Measurements from ENCODE around the gene MIEF2. TPM values are rescaled to one million over a fixed set of nuclear protein-coding genes. Genes with fewer than 3 reads are reported as not detected.

Gene MIEF2
- total and polyA plus RNA-seq, 4 donors = 2.4 to 13.1 (median 9.3) TPM

DNA sequence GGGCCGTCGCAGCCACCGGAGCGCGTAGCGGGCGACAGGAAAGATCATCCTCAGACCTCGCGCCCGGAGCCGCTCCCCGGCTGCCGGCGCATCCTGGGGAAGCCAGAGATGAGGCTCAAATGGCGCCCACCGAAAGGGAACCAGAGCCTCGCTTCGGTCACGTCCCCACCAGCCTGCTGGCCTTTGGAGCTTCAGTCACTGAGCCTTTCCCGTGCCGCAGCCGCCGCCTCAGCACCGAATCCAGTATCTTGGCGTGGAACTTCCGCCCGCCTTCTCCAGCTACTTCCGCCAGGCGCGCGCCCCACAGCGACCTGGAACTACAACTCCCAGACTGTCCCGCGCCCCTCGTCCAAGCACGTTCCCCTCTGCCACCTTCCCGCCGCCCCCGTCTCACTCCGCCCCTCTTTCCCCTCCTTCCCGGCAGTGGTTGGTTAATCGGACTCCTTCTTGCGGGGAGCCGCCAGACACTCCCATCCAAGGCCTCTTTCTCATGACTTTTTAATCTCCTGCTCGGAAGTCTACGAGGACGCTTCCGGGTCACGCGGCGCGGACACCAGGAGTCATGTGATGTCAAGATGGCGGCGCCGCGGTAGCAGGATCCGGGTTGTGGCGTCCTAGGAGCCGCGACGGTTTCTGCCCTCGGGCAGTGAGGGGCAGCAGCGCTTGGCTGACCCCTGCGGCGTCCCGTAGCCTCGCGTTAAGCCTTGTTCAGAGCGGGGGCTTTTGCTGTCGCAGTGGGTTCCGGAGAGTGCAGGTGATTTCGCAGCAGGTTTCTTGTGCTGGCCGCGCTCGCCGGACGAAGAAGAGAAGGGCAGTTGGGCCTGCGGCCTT, 54.5 kb downstream of the MIEF2 start, which contains the start of the genes SMCR8 and TOP3A:
TSS of gene SMCR8 (plus strand) at position 563 of the 831 bp plus-strand sequence. CDS start 497 bp downstream, outside the sequence.
TSS of gene TOP3A (minus strand) at position 264 of the 831 bp plus-strand sequence. CDS start at position 48, 216 bp downstream.
- Histone ChIP-seq H3K9me3 (ENCODE audit: control insufficient read depth, low read length) (no peaks in the 10 kb centered on the region), H3K4me1 (ENCODE audit: control insufficient read depth in 1 of 2, insufficient read depth in 2 of 2, low read length in 2 of 2) (no peaks in the 10 kb centered on the region), H3K27me3 (ENCODE audit: control insufficient read depth in 1 of 2, insufficient read depth in 2 of 2, low read length in 1 of 2) (no peaks in the 10 kb centered on the region), H3K27ac (ENCODE audit: low read depth in 1 of 2, low read length in 2 of 2) (peak within 1 kb of the TSS; percentile 12 to 71), H3K4me3 (ENCODE audit: low read length in 2 of 2) (peak within 1 kb of the TSS; percentile 51 to 72), H3K36me3 (ENCODE audit: control insufficient read depth in 1 of 2, insufficient read depth in 2 of 2, low read length in 1 of 2) (no peaks in the 10 kb centered on the region)
- DNase-seq (peak; percentile 99), ATAC-seq (ENCODE audit: low FRiP score) (peak; percentile 99)
- WGBS, 2 donors = 0 to 1% methylated on average over 75 to 78 of the region's 78 CpGs
- intact Hi-C loops (cut with DNase I) = loop anchor here (2.0 to 5.0 kb wide), 2 partner anchors 54 to 58 kb away; partner anchors contain the start of genes FLII (in 1 of the 2) and MIEF2 (in 1 of the 2)

DNA sequence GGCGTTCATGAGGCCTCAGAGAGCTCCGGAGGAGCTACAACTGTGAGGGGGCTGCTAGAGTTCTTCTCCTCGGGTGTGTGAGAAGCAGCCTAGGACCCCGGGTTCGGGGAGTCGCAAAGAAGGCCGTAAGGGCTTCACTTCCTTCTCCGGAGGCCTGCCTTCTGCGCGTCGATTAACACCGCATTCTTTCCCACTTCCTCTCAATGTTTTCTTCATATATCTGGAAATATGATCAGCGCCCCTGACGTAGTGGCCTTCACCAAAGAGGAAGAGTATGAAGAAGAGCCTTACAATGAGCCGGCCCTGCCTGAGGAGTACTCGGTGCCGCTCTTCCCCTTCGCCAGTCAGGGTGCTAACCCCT, 55.1 kb downstream of the MIEF2 start:
- no peaks in the 10 kb centered on the region for H3K9me3 ChIP-seq (ENCODE audit: control insufficient read depth, low read length)
- H3K27me3 ChIP-seq (ENCODE audit: control insufficient read depth in 1 of 2, insufficient read depth in 2 of 2, low read length in 1 of 2) = no peaks in the 10 kb centered on the region
- intact Hi-C loops (cut with DNase I) = loop anchor here in 1 of 2 donors (2.0 kb wide), 1 partner anchor 55 kb away; the partner anchor contains the start of gene MIEF2
- ATAC-seq (ENCODE audit: low FRiP score) (no peak), DNase-seq (peak; percentile 54 to 63)
- H3K36me3 ChIP-seq (ENCODE audit: control insufficient read depth in 1 of 2, insufficient read depth in 2 of 2, low read length in 1 of 2) = no peaks in the 10 kb centered on the region
- WGBS, 2 donors = 10 to 12% methylated on average over 18 of the region's 18 CpGs
- H3K4me3 ChIP-seq (ENCODE audit: low read length in 2 of 2) = peak overlapping the region; percentile 51 to 58
- no peaks in the 10 kb centered on the region for H3K4me1 ChIP-seq (ENCODE audit: control insufficient read depth in 1 of 2, insufficient read depth in 2 of 2, low read length in 2 of 2)
- H3K27ac ChIP-seq (ENCODE audit: low read depth in 1 of 2, low read length in 2 of 2) = peak overlapping the region; percentile 12 to 71

DNA sequence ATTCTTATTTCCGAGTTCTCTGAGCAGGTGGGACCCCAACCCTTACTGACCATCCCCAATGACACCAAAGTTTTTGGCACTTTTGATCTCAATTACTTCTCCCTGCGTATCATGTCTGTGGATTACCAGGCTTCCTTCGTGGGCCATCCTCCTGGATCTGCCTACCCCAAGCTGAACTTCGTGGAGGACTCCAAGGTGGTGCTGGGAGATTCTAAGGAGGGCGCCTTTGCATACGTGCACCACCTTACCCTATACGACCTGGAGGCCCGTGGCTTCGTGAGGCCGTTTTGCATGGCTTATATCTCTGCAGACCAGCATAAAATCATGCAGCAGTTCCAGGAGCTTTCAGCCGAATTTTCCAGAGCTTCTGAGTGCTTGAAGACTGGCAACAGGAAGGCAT, 55.5 kb downstream of the MIEF2 start:
- DNase-seq = peak in 1 of 2 donors; percentile 57
- Histone ChIP-seq H3K4me3 (ENCODE audit: low read length in 2 of 2) (peak overlapping the region in 1 of 2 donors; percentile 58), H3K36me3 (ENCODE audit: control insufficient read depth in 1 of 2, insufficient read depth in 2 of 2, low read length in 1 of 2) (no peaks in the 10 kb centered on the region), H3K4me1 (ENCODE audit: control insufficient read depth in 1 of 2, insufficient read depth in 2 of 2, low read length in 2 of 2) (no peaks in the 10 kb centered on the region), H3K9me3 (ENCODE audit: control insufficient read depth, low read length) (no peaks in the 10 kb centered on the region), H3K27me3 (ENCODE audit: control insufficient read depth in 1 of 2, insufficient read depth in 2 of 2, low read length in 1 of 2) (no peaks in the 10 kb centered on the region), H3K27ac (ENCODE audit: low read depth in 1 of 2, low read length in 2 of 2) (no peak overlapping the region)
- intact Hi-C loops (cut with DNase I) = loop anchor here in 1 of 2 donors (2.0 kb wide), 1 partner anchor 55 kb away; the partner anchor contains the start of gene MIEF2
- no peak for ATAC-seq (ENCODE audit: low FRiP score)
- 71 to 73% methylated on average over 11 of the region's 11 CpGs for WGBS, 2 donors

Other genes with a start within 250 kb of the MIEF2 start
- gene ATPAF2, start 221.5 kb upstream of the MIEF2 start, total RNA-seq = 10 to 100 TPM; 16.3 to 19.9 TPM
- 10 to 100 TPM in 1 of 2 donors, 1 to 10 TPM in 1; 7.1 to 18.4 TPM for gene ATPAF2, start 221.5 kb upstream of the MIEF2 start, polyA plus RNA-seq
- gene GID4, start 221.3 kb upstream of the MIEF2 start, total RNA-seq = 10 to 100 TPM; 11.4 to 14.1 TPM
- 1 to 10 TPM; 7.5 to 8.1 TPM for gene GID4, start 221.3 kb upstream of the MIEF2 start, polyA plus RNA-seq
- gene DRG2, start 172.7 kb upstream of the MIEF2 start, total RNA-seq = 10 to 100 TPM; 28.7 to 33.7 TPM
- 10 to 100 TPM; 16.0 to 52.3 TPM for gene DRG2, start 172.7 kb upstream of the MIEF2 start, polyA plus RNA-seq
- 1 to 10 TPM; 3.1 to 3.4 TPM for gene MYO15A, start 151.9 kb upstream of the MIEF2 start, total RNA-seq
- gene MYO15A, start 151.9 kb upstream of the MIEF2 start, polyA plus RNA-seq = 1 to 10 TPM in 1 of 2 donors, under 1 TPM in 1; 0.25 to 7.5 TPM
- 100 to 1,000 TPM in 1 of 2 donors, 10 to 100 TPM in 1; 91.5 to 114 TPM for gene ALKBH5, start 76.8 kb upstream of the MIEF2 start, total RNA-seq
- gene ALKBH5, start 76.8 kb upstream of the MIEF2 start, polyA plus RNA-seq = 10 to 100 TPM; 33.0 to 40.4 TPM
- gene LLGL1, start 35.0 kb upstream of the MIEF2 start, total RNA-seq = 10 to 100 TPM; 14.1 to 18.9 TPM
- gene LLGL1, start 35.0 kb upstream of the MIEF2 start, polyA plus RNA-seq = 10 to 100 TPM in 1 of 2 donors, 1 to 10 TPM in 1; 4.0 to 12.7 TPM
- 100 to 1,000 TPM; 250 to 299 TPM for gene FLII, start 1.9 kb upstream of the MIEF2 start, total RNA-seq
- 100 to 1,000 TPM in 1 of 2 donors, 10 to 100 TPM in 1; 87.5 to 355 TPM for gene FLII, start 1.9 kb upstream of the MIEF2 start, polyA plus RNA-seq
- gene TOP3A, start 54.3 kb downstream of the MIEF2 start, total RNA-seq = 10 to 100 TPM; 27.8 to 37.8 TPM
- 10 to 100 TPM in 1 of 2 donors, 1 to 10 TPM in 1; 2.9 to 20.8 TPM for gene TOP3A, start 54.3 kb downstream of the MIEF2 start, polyA plus RNA-seq
- 10 to 100 TPM; 10.8 to 15.4 TPM for gene SMCR8, start 54.6 kb downstream of the MIEF2 start, total RNA-seq
- gene SMCR8, start 54.6 kb downstream of the MIEF2 start, polyA plus RNA-seq = 1 to 10 TPM; 3.9 to 4.5 TPM
- gene SHMT1, start 102.9 kb downstream of the MIEF2 start, total RNA-seq = 10 to 100 TPM; 13.3 to 17.5 TPM
- gene SHMT1, start 102.9 kb downstream of the MIEF2 start, polyA plus RNA-seq = 10 to 100 TPM in 1 of 2 donors, 1 to 10 TPM in 1; 7.3 to 21.7 TPM
- not detected for gene EVPLL, start 117.1 kb downstream of the MIEF2 start, total RNA-seq
- gene EVPLL, start 117.1 kb downstream of the MIEF2 start, polyA plus RNA-seq = not detected
- not detected for gene LGALS9C, start 216.1 kb downstream of the MIEF2 start, total RNA-seq
- 1 to 10 TPM in 1 of 2 donors, under 1 TPM in 1; 0.18 to 1.5 TPM for gene LGALS9C, start 216.1 kb downstream of the MIEF2 start, polyA plus RNA-seq